Stimulated activated naive CD8-positive, alpha-beta T cell treated with anti-CD3 and anti-CD28 coated beads, Interleukin-15, Interleukin-2, amounts not matched to agents 100 ng/mL and 50 ng/mL, for 24 hours (primary cell): ENCODE results near the gene OR10G8.
A peak's percentile ranks its signal among the peaks of the same experiment; 100 is the strongest.
"Not testable (repeated sequence)": the region's sequence is repeated elsewhere in the genome, so short reads cannot be mapped to it uniquely, and the experiment has no call there.

Source experiments
- H3K27ac Mint-ChIP-seq: one replicate; pipeline ENCODE4 v1.8.0; 2021; ENCODE audit warnings: mild to moderate bottlenecking, mixed read lengths
- H3K27me3 Mint-ChIP-seq: one replicate; pipeline ENCODE4 v1.8.0; 2021; ENCODE audit warnings: mixed read lengths
- H3K36me3 Mint-ChIP-seq: one replicate; pipeline ENCODE4 v1.8.0; 2021; ENCODE audit warnings: low read depth, mixed read lengths
- H3K4me1 Mint-ChIP-seq: one replicate; pipeline ENCODE4 v1.8.0; 2021; ENCODE audit warnings: low read depth, mixed read lengths
- H3K4me3 Mint-ChIP-seq: one replicate; pipeline ENCODE4 v1.8.0; 2021; ENCODE audit warnings: mild to moderate bottlenecking, mixed read lengths
- H3K9me3 Mint-ChIP-seq: one replicate; pipeline ENCODE4 v1.8.0; 2021; ENCODE audit warnings: mixed read lengths

Gene OR10G8

DNA sequence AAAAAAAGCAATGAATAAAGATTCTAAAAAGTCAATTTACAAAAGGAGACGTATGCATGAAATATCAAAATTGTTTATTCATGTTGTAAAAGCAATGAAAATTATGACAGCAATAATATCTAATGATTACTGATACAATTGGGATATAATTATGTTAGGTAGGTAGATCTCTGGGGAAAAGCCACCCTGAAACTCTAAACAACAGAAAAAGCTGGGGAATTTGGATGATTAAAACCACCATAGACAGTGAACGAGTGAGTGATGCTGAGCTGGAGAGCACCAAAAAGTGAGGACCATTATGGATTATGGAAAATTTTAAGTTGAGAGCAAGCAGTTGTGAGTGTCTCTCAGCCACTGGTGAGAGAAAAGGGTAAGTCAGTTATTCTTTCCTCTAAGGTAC is at the start of gene OR10G8:
Gene OR10G8, plus strand, starts transcription at position 301 of the 400 bp plus-strand sequence. CDS start 2,825 bp downstream, outside the sequence.
- Mint-ChIP-seq H3K27ac (no peak within 1 kb of the TSS), H3K9me3 (no peaks in the 10 kb centered on the region), H3K4me3 (no peak within 1 kb of the TSS)

GRCh38 chr11:123977731-123978347 is 48.8 kb upstream of the OR10G8 start, which contains the start of gene OR10S1:
TSS of gene OR10S1 (minus strand) at chr11:123977781. CDS start at chr11:123977664, 117 bp downstream.
- Mint-ChIP-seq H3K4me3 (no peak within 1 kb of the TSS), H3K4me1 (no peaks in the 10 kb centered on the region), H3K27me3 (no peaks in the 10 kb centered on the region), H3K27ac (no peak within 1 kb of the TSS), H3K36me3 (no peaks in the 10 kb centered on the region), H3K9me3 (no peaks in the 10 kb centered on the region)

More for the DNA sequence above, at the start of gene OR10G8:
- H3K4me1 Mint-ChIP-seq: no peaks in the 10 kb centered on the region
- no peaks in the 10 kb centered on the region for H3K27me3 Mint-ChIP-seq
- H3K36me3 Mint-ChIP-seq: no peaks in the 10 kb centered on the region

DNA sequence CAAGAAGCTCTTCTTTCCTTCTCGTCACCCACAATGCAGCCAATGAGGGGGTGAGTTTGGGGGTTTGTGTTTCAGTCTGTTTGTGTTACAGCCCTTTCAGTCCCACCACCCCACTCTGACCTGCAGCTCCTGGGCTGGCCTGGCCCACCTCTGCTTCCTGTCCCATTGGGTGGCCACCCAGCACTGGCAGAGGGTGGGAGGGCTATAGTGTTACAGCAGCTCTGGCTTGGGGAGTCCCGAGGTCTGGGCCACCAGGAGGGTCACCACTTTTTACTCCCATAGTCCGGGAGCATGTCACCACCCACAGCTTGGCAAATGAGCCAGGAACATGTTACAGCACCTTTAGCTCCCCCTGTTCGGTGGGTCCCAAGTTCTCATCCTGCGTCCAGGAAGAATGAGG is 47.3 kb upstream of the OR10G8 start:
- Mint-ChIP-seq H3K27me3 (no peaks in the 10 kb centered on the region), H3K27ac (no peak overlapping the region), H3K4me1 (no peaks in the 10 kb centered on the region), H3K36me3 (no peaks in the 10 kb centered on the region), H3K9me3 (no peaks in the 10 kb centered on the region), H3K4me3 (no peak overlapping the region)

DNA sequence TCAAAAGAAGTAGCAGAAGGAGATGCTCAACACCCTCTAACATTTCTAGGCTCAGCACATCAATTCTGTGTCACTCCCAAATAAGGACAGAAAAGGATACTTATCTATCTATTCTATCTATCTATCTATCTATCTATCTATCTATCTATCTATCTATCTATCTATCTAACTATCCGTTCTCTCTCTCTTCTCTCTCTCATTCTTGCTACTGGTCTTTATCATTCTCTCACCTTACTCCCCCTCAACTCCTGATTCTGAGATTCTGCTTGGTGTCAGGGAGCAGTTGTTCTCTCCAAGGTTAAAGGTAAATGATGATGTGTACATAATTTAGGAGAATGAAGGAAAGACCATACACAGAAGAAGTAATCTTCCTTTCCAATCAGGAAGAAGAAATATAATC is 31.5 kb upstream of the OR10G8 start, which contains the start of gene OR10G6:
Gene OR10G6, minus strand, starts transcription at position 43 of the 400 bp plus-strand sequence. Its CDS starts 0 bp downstream, at position 43.
- H3K27ac Mint-ChIP-seq: no peak within 1 kb of the TSS
- no peaks in the 10 kb centered on the region for H3K4me1 Mint-ChIP-seq
- H3K4me3 Mint-ChIP-seq: no peak within 1 kb of the TSS
- H3K27me3 Mint-ChIP-seq: no peaks in the 10 kb centered on the region
- no peaks in the 10 kb centered on the region for H3K36me3 Mint-ChIP-seq
- no peaks in the 10 kb centered on the region for H3K9me3 Mint-ChIP-seq

DNA sequence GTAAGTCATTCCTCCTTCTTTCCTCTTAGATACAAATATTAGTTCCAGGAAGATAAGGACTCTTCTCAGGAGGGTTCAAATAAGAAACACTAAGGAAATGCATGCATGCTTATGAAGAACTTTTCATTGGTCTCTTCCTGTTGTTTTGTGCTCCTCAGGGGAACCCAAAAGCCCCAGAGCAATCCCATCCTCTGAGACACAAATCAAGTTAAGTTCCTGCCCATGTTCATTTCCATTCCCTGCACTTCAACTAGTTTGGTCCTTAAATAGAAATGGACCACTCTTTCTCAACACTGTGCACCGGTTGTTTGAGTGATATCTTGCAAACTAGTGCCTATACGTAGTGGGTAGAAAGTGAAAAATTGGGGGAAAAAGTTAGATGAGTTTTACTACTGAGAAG is 13.9 kb upstream of the OR10G8 start, which contains the start of gene OR10G4:
Gene OR10G4, plus strand, starts transcription at position 301 of the 400 bp plus-strand sequence. CDS start 2,578 bp downstream, outside the sequence.
- Mint-ChIP-seq H3K4me3 (no peak within 1 kb of the TSS), H3K9me3 (no peaks in the 10 kb centered on the region), H3K36me3 (no peaks in the 10 kb centered on the region), H3K27me3 (no peaks in the 10 kb centered on the region), H3K4me1 (no peaks in the 10 kb centered on the region), H3K27ac (no peak within 1 kb of the TSS)

DNA sequence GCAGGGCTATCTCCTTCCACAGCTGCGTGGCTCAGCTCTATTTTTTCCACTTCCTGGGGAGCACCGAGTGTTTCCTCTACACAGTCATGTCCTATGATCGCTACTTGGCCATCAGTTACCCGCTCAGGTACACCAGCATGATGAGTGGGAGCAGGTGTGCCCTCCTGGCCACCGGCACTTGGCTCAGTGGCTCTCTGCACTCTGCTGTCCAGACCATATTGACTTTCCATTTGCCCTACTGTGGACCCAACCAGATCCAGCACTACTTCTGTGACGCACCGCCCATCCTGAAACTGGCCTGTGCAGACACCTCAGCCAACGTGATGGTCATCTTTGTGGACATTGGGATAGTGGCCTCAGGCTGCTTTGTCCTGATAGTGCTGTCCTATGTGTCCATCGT is 10.8 kb upstream of the OR10G8 start:
- H3K27me3 Mint-ChIP-seq, H3K36me3 Mint-ChIP-seq, H3K4me3 Mint-ChIP-seq, H3K4me1 Mint-ChIP-seq, H3K9me3 Mint-ChIP-seq, H3K27ac Mint-ChIP-seq: not testable (repeated sequence)

GRCh38 chr11:124036666-124037065 is 10.1 kb downstream of the OR10G8 start:
- Mint-ChIP-seq H3K27me3 (peaks cover 17% of the 10 kb centered on the region), H3K27ac (no peak overlapping the region), H3K9me3 (no peaks in the 10 kb centered on the region)

DNA sequence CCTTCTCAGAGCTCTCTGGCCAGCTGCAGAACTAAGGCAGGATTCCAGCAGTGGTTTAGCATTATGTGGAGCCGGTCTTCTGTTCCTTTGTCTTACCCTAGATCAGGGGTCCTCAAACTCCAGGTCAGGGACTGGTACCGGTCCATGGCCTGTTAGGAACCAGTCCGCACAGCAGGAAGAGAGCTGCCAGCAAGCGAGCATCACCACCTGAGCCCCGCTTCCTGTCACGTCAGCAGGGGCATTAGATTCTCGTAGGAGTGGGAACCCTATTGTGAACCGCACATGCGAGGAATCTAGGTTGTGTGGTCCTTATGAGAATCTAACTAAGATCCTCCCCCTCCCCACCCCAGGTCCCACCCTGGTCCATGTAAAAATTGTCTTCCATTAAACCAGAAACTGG is 13.0 kb downstream of the OR10G8 start:
- H3K27me3 Mint-ChIP-seq: peaks cover 12% of the 10 kb centered on the region
- no peak overlapping the region for H3K27ac Mint-ChIP-seq
- no peaks in the 10 kb centered on the region for H3K36me3 Mint-ChIP-seq
- H3K4me1 Mint-ChIP-seq: no peaks in the 10 kb centered on the region
- H3K9me3 Mint-ChIP-seq: no peaks in the 10 kb centered on the region
- H3K4me3 Mint-ChIP-seq: no peak overlapping the region

More at GRCh38 chr11:124036666-124037065, 10.1 kb downstream of the OR10G8 start:
- H3K4me3 Mint-ChIP-seq: no peak overlapping the region
- H3K36me3 Mint-ChIP-seq: no peaks in the 10 kb centered on the region
- H3K4me1 Mint-ChIP-seq: no peaks in the 10 kb centered on the region

- Mint-ChIP-seq H3K4me1 (no peaks in the 10 kb centered on the region), H3K36me3 (no peaks in the 10 kb centered on the region), H3K9me3 (no peaks in the 10 kb centered on the region), H3K4me3 (no peak within 1 kb of the TSS), H3K27ac (no peak within 1 kb of the TSS), H3K27me3 (peaks cover 5% of the 10 kb centered on the region)
Measured at GRCh38 chr11:124041254-124041653, 14.7 kb downstream of the OR10G8 start, which contains the start of gene OR10G7. TSS of gene OR10G7 (minus strand) at chr11:124041325. CDS start at chr11:124039001, 2,324 bp downstream.

GRCh38 chr11:124043420-124043819 is 16.8 kb downstream of the OR10G8 start:
- Mint-ChIP-seq H3K4me3 (no peak overlapping the region), H3K9me3 (no peaks in the 10 kb centered on the region), H3K27ac (no peak overlapping the region), H3K27me3 (peaks cover 4% of the 10 kb centered on the region), H3K36me3 (no peaks in the 10 kb centered on the region), H3K4me1 (no peaks in the 10 kb centered on the region)

DNA sequence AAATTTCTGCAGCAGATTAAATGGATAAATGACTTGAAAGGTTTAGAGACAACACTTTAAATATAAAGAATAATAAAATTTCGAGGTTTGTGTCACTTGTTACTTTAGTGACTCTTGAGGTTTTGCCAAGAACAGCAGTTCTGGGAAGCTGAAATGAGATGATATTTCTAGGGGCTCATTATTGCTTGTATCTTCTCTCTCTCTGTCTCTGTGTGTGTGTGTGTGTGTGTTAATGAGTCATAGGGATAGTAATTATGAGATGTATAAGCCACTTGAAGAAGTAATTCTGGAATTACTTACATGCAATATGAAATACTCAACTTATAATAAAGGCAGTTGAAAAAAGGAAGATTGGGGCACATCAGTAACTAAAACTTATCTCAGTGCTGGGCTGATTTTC is 24.1 kb downstream of the OR10G8 start:
- no peaks in the 10 kb centered on the region for H3K36me3 Mint-ChIP-seq
- H3K27me3 Mint-ChIP-seq: peaks cover 15% of the 10 kb centered on the region
- no peaks in the 10 kb centered on the region for H3K4me1 Mint-ChIP-seq
- H3K4me3 Mint-ChIP-seq: no peak overlapping the region
- no peak overlapping the region for H3K27ac Mint-ChIP-seq
- H3K9me3 Mint-ChIP-seq: no peaks in the 10 kb centered on the region

GRCh38 chr11:124052966-124053365 is 26.4 kb downstream of the OR10G8 start:
- Mint-ChIP-seq H3K9me3 (no peaks in the 10 kb centered on the region), H3K4me1 (no peaks in the 10 kb centered on the region), H3K27me3 (peaks cover 11% of the 10 kb centered on the region), H3K36me3 (no peaks in the 10 kb centered on the region), H3K27ac (no peak overlapping the region), H3K4me3 (no peak overlapping the region)

DNA sequence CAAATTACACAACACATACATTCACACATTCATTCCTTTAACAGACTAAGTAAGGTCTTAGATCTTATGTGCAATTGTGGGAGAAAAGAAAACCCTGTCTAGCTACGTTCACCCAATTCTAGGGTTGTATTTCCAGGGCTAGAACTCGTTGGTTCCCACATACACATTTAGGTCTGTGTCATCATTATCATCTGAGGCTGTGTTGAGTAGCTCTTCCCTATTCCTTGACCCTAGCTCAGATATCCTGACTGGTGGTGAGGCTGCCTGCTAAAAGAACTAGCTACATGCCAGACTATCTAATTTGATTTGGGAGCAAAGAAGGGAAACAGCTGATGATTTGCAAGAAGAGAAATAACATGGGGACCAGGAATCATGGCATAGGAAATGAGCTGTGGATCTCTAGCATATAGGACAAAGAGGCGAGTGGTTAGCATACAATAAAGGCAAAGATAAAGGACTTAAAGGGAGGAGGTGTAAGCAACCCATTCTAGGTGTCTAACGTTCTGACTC is 42.1 kb downstream of the OR10G8 start:
- Mint-ChIP-seq H3K36me3 (no peaks in the 10 kb centered on the region), H3K9me3 (no peaks in the 10 kb centered on the region), H3K27me3 (peaks cover 37% of the 10 kb centered on the region), H3K27ac (peak overlapping the region; percentile 32), H3K4me1 (peaks cover 28% of the 10 kb centered on the region), H3K4me3 (no peak overlapping the region)

DNA sequence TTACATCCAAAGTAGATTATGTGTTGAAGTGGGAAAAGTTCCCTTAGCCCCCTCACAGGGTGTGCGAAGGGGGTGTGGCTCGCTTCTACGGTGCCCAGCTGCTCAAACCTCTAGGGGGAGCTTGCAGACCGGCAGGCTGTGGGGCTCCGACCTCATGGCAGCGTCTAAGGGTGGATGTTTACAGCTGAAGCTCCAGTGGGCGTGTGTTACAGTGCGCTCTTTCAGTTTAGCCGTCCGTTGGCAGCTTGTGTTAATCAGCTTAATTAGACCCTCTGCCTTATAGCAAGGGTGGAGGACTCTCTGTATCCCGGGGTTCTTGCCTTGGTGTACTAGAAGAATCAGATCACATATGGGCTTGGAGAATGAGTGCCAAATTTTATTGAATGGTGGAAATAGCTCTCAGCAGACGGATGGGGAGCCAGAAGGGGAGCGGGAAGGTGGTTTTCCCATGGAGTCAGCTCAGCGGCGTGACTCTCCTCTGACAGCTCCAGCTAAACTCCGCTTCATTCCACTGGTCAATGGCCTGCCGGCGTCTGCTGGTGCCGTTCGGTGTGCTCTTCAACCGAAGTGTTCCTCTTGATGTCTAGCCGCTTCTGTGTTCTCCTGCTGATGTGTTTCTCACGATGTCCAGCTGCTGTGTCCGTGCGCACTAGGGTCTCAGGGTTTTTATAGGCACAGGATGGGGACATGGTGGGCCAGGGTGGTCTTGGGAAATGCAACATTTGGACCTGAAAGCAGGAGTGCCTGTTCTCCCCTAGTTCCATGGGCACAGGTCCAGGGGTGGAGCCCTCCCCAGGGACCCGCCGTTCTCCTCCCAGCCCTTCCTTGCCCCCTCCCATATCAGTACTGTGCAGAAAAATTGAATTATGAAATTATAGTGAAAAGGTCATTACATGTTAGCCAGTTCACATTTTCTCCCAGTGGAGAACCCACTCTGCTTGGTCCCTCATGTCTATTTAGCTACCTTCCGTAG is 43.1 kb downstream of the OR10G8 start:
- H3K4me3 Mint-ChIP-seq: peak overlapping the region; percentile 44
- peaks cover 38% of the 10 kb centered on the region for H3K27me3 Mint-ChIP-seq
- no peak overlapping the region for H3K27ac Mint-ChIP-seq
- no peaks in the 10 kb centered on the region for H3K36me3 Mint-ChIP-seq
- H3K9me3 Mint-ChIP-seq: no peaks in the 10 kb centered on the region
- H3K4me1 Mint-ChIP-seq: peaks cover 28% of the 10 kb centered on the region
